K562 treated with DMSO at 1 percent for 12 hours (cell line): ENCODE data around the gene SENP3. TPM values are rescaled to one million over a fixed set of nuclear protein-coding genes. Genes with fewer than 3 reads are reported as not detected.

Source experiments
- total RNA-seq: library from RNA; unstranded; fragments of 300-600 nt; gene quantifications from 2 replicates; pipeline ENCODE4 v1.2.3, GENCODE V29; 2022; ENCODE audit not compliant: insufficient read depth

Gene SENP3
- 34.6 and 35.9 TPM in 2 replicates for total RNA-seq

GRCh38 chr17:7561589-7562207, at the start of gene SENP3:
TSS of gene SENP3 (plus strand) at chr17:7561919. CDS start at chr17:7563077, 1,158 bp downstream.

GRCh38 chr17:7548585-7549400, 12.9 kb upstream of the SENP3 start, which contains the start of gene TNFSF12:
TSS of gene TNFSF12 (plus strand) at chr17:7549058. CDS start at chr17:7549154, 96 bp downstream.

GRCh38 chr17:7558544-7559319, 3.0 kb upstream of the SENP3 start, which contains the start of gene TNFSF13:
TSS of gene TNFSF13 (plus strand) at chr17:7558750. CDS start at chr17:7559040, 290 bp downstream.

GRCh38 chr17:7579001-7579833, 17.5 kb downstream of the SENP3 start, which contains the start of gene CD68:
TSS of gene CD68 (plus strand) at chr17:7579638. CDS start at chr17:7579678, 40 bp downstream.

GRCh38 chr17:7583253-7584109, 21.8 kb downstream of the SENP3 start, which contains the start of gene MPDU1:
TSS of gene MPDU1 (plus strand) at chr17:7583852. CDS start at chr17:7583863, 11 bp downstream.

GRCh38 chr17:7589891-7590691, 28.4 kb downstream of the SENP3 start, which contains the start of gene SOX15:
TSS of gene SOX15 (minus strand) at chr17:7590094. CDS start at chr17:7589676, 418 bp downstream.

GRCh38 chr17:7614425-7615264, 52.9 kb downstream of the SENP3 start, which contains the start of gene FXR2:
TSS of gene FXR2 (minus strand) at chr17:7614897. CDS start at chr17:7614532, 365 bp downstream.

Other genes with a start within 250 kb of the SENP3 start
- gene GPS2, start 246.6 kb upstream of the SENP3 start, total RNA-seq, result 43.1 and 74.6 TPM in 2 replicates
- gene NEURL4, start 232.6 kb upstream of the SENP3 start, total RNA-seq, result 7.2 and 16.1 TPM in 2 replicates
- gene ACAP1, start 225.4 kb upstream of the SENP3 start, total RNA-seq, result 2.4 and 3.7 TPM in 2 replicates
- gene KCTD11, start 209.8 kb upstream of the SENP3 start, total RNA-seq, result 4.2 and 6.3 TPM in 2 replicates
- gene TMEM95, start 206.8 kb upstream of the SENP3 start, total RNA-seq, result not detected in 2 replicates
- gene TNK1, start 180.8 kb upstream of the SENP3 start, total RNA-seq, result 4.7 and 6.0 TPM in 2 replicates
- 7.2 and 9.4 TPM in 2 replicates for gene PLSCR3, start 167.4 kb upstream of the SENP3 start, total RNA-seq
- gene TMEM256, start 157.8 kb upstream of the SENP3 start, total RNA-seq, result 43.4 and 76.9 TPM in 2 replicates
- gene NLGN2, start 154.1 kb upstream of the SENP3 start, total RNA-seq, result 4.4 and 13.0 TPM in 2 replicates
- gene SPEM1, start 141.6 kb upstream of the SENP3 start, total RNA-seq, result not detected in 2 replicates
- gene SPEM2, start 136.3 kb upstream of the SENP3 start, total RNA-seq, result not detected in 2 replicates
- gene SPEM3, start 133.1 kb upstream of the SENP3 start, total RNA-seq, result not detected in 2 replicates
- gene TMEM102, start 126.5 kb upstream of the SENP3 start, total RNA-seq, result 12.3 and 12.6 TPM in 2 replicates
- 3.8 and 6.1 TPM in 2 replicates for gene FGF11, start 122.4 kb upstream of the SENP3 start, total RNA-seq
- gene CHRNB1, start 116.9 kb upstream of the SENP3 start, total RNA-seq, result 10.1 and 10.9 TPM in 2 replicates
- gene ZBTB4, start 82.3 kb upstream of the SENP3 start, total RNA-seq, result 1.2 and 5.1 TPM in 2 replicates
- not detected in 2 replicates for gene SLC35G6, start 80.5 kb upstream of the SENP3 start, total RNA-seq
- gene POLR2A, start 77.6 kb upstream of the SENP3 start, total RNA-seq, result 19.1 and 87.4 TPM in 2 replicates
- gene TNFSF12, start 12.9 kb upstream of the SENP3 start, total RNA-seq, result 0.73 TPM in 1 of 2 replicates, not detected in the other
- 2.0 TPM in 1 of 2 replicates, not detected in the other for gene TNFSF13, start 3.2 kb upstream of the SENP3 start, total RNA-seq
- 29.0 and 33.7 TPM in 2 replicates for gene CD68, start 17.7 kb downstream of the SENP3 start, total RNA-seq
- gene MPDU1, start 21.9 kb downstream of the SENP3 start, total RNA-seq, result 58.4 and 59.6 TPM in 2 replicates
- gene SOX15, start 28.2 kb downstream of the SENP3 start, total RNA-seq, result 2.3 and 5.6 TPM in 2 replicates
- gene FXR2, start 53.0 kb downstream of the SENP3 start, total RNA-seq, result 43.7 and 60.0 TPM in 2 replicates
- gene SAT2, start 65.9 kb downstream of the SENP3 start, total RNA-seq, result 61.5 and 61.6 TPM in 2 replicates
- not detected in 2 replicates for gene SHBG, start 68.2 kb downstream of the SENP3 start, total RNA-seq
- 1.7 and 4.2 TPM in 2 replicates for gene ATP1B2, start 89.0 kb downstream of the SENP3 start, total RNA-seq
- gene TP53, start 125.6 kb downstream of the SENP3 start, total RNA-seq, result 5.9 and 6.0 TPM in 2 replicates
- 40.5 and 46.5 TPM in 2 replicates for gene WRAP53, start 126.6 kb downstream of the SENP3 start, total RNA-seq
- gene EFNB3, start 143.3 kb downstream of the SENP3 start, total RNA-seq, result not detected in 2 replicates
- gene DNAH2, start 155.8 kb downstream of the SENP3 start, total RNA-seq, result not detected in 2 replicates